HG02610 (cell line): Measurements from ENCODE around the gene STAMBPL1.

ENCODE experiments used
- ATAC-seq: cut with Tn5 transposase; IDR thresholded peaks from one replicate; pipeline ENCODE4 v1.9.1; 2021; ENCODE audit warnings: mild to moderate bottlenecking, moderate library complexity; ENCODE audit not compliant: unreplicated experiment

The STAMBPL1 gene

DNA sequence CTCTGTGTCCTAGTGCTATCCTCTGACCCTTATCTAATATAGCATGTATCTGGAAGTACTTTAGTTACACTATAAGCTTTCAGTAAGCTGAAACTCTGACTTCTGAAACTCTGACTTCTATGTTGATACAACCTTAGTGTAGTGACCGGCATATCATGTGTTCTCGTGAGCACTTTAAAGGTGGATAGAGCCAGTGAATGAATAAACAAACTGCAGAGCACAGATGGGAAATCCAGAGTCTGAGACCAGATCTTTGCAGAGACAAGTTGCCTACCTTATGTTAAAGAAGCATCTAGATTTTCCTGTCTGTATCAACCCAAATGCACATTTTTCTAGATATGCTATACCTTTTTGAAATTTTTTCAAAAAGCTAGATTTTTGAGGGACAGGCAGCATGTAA is 69.0 kb downstream of the STAMBPL1 start:
- no peak for ATAC-seq

DNA sequence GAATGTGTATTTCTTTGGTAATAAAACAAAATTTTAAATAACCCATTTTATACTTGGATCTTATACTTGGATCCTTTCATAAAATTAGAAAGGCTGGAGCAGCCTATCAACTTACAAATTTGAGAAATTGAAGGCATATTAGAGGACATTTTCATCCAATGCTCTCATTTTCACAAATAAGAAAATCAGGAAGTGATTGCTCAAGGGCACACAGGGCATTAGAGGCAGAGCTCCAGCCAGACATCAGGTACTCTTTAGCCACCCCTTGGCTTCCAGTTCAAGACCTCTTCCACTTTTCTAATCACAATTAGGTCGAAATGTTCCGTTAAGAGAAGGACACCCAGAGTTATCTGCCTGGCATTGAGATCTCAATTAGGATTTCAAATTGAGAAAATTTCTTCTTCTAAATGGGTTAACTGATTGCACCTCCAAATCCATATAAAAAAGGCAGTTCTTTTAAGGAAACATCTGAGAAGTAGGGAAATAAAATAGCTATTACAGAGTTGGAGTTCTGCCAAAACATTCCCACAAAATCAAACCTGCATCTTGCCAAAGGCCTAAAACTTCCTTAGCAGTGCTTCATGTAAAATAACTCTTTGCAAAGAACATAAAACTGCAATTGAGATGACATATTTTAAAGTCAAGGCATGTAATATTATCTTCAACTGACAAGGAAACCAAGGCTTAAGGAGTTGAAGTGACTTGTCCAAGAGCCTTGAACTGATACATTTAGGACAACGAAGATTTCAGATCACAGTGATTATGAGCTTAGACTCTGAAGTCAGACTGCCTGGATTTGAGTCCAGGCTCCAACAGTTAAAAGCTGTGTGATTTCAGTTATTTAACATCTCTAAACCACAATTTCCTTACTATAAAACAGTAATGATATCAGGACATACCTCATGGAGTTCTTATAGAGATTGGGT is 70.1 kb downstream of the STAMBPL1 start:
- ATAC-seq = no peak

GRCh38 chr10:88952647-88953111 is 72.6 kb downstream of the STAMBPL1 start, which contains the start of gene ACTA2:
TSS of gene ACTA2 (minus strand) at chr10:88952773. CDS start at chr10:88948930, 3,843 bp downstream.
- ATAC-seq = no peak

DNA sequence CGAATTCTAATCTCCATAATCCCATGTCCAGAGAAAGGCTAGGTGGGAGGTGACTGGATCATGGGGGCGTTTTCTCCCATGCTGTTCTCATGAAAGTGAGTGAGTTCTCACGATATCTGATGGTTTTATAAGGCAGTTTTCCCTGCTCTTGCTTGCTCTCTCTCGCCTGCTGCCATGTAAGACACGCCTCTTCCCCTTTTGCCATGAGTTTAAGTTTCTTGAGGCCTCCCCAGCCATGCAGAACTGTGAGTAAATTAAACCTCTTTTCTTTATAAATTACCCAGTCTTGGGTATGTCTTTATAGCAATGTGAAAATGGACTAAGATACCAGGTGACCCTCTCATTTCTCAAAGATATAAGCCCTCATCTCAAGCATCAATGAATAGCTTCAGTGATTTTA is 73.6 kb downstream of the STAMBPL1 start:
- ATAC-seq = no peak

DNA sequence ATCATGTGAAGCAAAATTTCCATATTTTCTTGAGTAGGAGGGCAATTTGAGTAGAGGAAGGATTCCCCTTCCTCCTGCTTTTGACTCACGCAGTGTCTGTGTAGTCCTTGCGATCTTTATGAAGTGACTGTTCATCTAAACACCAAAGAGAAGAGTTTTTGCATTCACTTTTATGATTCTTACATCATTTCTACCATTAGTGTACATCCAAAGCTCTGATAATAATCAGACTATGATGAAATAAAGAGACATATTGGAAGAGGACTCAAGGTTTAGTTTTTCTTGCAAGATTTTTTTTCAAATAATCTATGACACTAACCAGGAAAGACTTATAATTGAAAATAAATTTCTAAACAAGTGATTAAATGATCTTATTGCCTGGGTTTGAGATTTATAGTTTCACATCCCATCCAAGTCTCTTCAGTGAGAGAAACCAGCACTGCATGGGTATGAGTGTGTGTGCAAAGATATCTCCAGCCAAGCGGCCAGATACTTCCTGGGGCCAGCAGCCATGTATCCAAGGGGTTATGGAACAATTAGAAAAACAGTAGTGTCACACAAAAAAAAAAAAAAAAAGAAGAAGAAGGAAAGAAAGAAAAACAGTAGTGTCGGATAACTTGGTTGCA is 74.5 kb downstream of the STAMBPL1 start:
- no peak for ATAC-seq

DNA sequence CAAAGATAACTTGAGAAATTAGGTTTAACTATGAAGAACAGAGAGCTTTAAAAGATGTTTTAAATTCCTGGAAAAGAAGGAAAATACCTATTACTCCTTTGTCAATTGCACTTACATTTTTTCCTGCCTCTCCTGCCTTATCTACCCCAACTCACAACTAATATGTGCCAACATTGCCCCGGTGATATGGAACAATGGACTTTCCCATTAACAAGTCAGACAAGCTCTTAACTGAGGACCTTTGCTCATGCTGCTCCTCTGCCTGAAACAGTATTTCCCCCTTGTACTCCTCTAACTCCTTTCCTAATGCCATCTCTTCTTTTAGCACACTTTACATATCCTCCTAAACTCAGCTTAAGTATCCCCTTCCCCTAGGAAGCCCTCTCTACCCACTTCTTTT is 77.3 kb downstream of the STAMBPL1 start:
- no peak for ATAC-seq

- ATAC-seq = no peak
Observed at GRCh38 chr10:88958721-88959120, 78.7 kb downstream of the STAMBPL1 start.

GRCh38 chr10:88960802-88961201 is 80.8 kb downstream of the STAMBPL1 start:
- ATAC-seq = no peak

DNA sequence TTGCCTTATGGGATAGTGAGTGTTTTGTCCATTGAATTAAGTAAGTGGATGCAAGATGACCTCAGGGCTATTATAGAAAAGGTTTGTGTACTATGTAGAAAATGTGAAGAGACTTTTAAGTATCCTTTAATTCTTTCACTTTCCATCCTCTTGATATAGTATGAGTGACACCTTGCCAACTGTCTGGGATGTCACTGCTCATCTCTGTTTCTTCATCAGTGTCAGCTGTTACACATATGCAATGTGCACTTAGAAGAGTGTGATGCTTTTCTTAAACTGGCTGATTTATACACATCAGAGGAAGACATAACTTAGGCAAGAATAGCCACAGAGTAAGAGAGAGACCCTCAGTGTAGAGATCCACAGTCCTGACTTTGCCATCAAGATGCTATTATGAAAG is 81.2 kb downstream of the STAMBPL1 start:
- ATAC-seq = no peak

- no peak for ATAC-seq
Observed at GRCh38 chr10:88962336-88962735, 82.3 kb downstream of the STAMBPL1 start.

- no peak for ATAC-seq
Observed at GRCh38 chr10:88963318-88963717, 83.3 kb downstream of the STAMBPL1 start.

GRCh38 chr10:88964360-88964759 is 84.3 kb downstream of the STAMBPL1 start:
- ATAC-seq = no peak

GRCh38 chr10:88964869-88965415 is 84.9 kb downstream of the STAMBPL1 start:
- ATAC-seq = no peak

DNA sequence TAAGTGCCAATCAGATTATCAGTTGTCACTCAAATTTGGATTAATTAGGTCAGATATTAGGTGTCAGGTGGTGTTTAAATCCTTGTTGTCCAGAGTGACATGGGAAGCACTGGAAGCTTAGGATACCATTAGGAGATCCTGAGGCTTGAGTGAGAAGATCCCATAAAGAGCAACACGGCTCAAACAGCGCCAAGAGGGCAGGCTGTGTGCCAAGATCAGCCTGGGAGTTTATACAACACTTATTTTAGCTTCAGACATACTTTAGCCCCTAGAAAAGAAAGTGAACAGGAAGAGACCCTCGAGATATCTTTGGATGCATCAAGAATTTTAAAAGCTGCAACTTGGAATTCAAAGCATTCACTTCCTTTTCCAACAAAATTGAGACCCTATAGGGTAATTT is 86.8 kb downstream of the STAMBPL1 start:
- no peak for ATAC-seq

DNA sequence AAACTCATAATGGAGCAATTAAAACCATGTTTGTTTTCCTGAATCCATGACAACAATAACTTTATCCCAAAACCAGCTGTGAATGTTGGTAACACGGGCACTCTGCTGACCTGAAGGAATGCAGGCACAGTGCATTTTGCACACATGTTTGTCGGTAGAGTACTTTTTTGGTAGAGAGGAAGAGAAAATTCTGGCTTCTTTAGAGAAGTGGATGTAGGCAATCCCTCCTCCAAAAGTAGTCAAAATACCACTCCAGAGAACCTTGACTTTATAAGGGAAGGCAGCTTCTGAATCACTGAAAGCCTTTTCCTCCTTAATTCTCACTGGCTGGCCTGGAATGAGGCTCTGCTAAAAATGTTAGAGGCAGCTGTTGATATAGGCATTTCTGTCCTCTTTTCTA is 88.3 kb downstream of the STAMBPL1 start:
- no peak for ATAC-seq

DNA sequence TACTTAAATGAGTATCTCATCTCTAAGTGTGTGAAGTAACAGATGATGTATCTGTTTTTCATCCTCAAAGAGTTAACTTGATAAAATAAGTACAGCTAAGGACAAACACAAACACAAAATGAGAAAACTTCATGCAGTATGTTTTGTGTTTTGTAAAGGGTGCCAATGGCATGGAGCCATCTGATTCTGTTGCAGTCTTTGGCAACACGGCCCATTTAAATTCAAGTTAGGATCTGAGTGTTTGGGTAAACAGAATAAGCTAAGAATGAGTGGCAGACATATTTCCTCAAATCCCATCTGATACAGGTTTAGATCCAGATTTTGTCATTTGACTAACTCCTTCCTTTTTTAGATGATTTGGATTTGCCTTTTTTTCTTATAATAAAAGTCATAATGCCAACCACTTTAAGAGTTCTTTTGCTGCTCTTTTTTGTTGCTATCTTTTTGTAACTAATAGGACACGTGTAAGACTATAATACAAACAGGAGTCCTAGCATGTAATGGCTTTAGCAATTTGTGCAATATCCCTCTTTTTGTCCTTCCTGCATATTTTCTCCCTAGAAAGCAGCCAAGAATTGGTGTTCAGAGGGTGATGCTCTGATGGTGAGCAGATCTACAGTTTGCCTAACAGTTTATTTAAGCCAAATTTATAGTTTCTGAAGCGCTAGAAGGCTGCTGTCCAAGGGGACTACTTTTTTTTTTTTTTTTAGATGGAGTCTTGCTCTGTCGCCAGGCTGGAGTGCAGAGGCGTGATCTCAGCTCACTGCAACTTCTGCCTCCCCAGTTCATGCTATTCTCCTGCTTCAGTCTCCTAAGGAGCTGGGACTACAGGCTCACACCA is 91.4 kb downstream of the STAMBPL1 start:
- no peak for ATAC-seq
